GM18951 (cell line): ENCODE data around the gene TRAPPC11.
"Not testable (repeated sequence)": the region's sequence is repeated elsewhere in the genome, so short reads cannot be mapped to it uniquely, and the experiment has no call there.

Experiments
- POLR2A ChIP-seq: IDR thresholded peaks from 4 replicates; pipeline ENCODE4 v1.6.1; 2011; ENCODE audit warnings: mild to moderate bottlenecking; ENCODE audit not compliant: insufficient read length, insufficient read depth; ENCODE audit errors: extremely low read depth
- in situ Hi-C: fragments of 300-500 bp; cut with MboI; formaldehyde crosslinking; loops from one replicate; pipeline ENCODE4 v1.12.0; 2022; ENCODE audit warnings: low sequenced_read_pairs, mixed read lengths, inconsistent platforms; ENCODE audit not compliant: unreplicated experiment

TRAPPC11 gene

DNA sequence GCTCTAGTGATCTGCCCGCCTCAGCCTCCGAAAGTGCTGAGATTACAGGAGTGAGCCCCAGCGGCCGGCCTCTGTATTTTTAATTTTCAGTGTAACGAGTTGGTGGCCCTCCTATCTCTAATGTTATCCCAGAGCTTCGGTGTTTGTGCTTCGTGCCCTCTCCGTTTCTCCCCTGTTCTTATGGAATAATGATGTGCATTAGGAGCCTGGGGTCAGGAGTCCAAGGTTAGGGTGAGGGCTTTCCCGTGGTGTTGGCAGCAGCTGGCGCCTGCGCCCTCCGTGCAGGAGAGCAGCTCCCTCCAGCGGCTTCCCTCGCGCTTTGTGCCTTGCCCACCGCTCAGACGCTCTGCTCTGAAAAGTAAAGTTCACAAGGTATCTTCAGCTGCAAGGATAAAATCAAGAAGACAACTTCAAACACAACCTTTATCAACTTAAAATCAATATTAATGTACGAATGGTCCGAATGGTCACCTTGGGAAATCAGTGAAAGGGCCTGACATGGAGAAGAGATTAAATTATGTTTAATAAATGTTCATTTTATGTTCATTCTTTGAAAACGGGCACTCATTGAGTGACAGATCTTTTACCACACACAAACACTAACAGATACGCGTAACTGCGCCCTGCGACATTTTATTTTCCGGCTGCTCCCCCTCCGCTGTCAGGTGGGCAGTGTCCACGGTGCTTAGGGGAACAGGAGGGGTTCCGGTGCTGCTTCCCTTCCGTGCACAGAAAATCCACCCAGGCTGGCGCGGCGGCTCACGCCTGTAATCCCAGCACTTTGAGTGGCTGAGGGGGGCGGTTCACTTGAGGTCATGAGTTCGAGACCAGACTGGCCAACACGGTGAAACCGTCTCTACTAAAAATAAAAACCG is 62.4 kb downstream of the TRAPPC11 start:
- in situ Hi-C loops, result no loop called here
- no peak for TF ChIP-seq POLR2A

DNA sequence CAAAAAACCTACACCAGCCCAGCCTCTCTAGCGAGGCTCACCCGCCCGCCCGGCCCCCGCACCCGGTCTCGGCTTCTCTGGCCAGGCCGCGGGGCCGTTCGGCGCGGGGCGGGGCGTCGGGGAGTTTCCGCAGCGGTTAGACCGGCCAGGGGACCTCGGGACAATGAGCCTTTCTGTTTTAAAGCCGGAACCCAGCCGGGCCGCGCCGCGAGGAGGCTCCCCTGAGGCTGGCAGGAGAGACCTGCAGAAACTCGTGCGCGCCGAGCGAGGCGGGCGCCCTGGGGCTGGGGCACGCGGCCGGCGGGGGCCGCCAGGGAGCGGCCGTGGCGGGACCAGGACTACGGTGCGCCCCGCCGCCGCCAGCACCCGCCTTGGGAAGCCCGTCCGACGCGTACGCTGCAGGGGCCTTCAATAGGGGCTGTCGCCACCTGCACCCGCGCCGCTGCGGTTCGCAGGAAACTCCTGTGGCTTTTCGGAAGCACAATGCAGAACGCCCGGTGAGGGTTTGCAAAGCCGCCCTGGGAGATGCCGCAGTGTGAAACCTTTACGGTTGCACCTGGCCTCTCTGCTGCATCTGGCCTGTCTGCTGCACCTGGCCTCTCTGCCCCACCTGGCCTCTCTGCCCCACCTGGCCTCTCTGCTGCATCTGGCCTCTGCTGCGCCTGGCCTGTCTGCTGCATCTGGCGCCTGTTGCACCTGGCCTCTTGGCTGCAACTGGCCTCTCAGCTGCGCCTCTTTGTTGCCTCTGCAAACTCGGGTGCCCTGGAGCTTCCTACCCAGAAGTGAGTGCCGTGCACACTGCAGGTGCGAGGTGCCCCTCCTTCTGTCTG is 63.9 kb downstream of the TRAPPC11 start:
- no peak for TF ChIP-seq POLR2A
- in situ Hi-C loops, result no loop called here

GRCh38 chr4:183723561-183724228 is 64.6 kb downstream of the TRAPPC11 start:
- in situ Hi-C loops, result no loop called here
- no peak for TF ChIP-seq POLR2A

- in situ Hi-C loops, result not testable (repeated sequence)
These were observed 66.5 kb downstream of the TRAPPC11 start for GRCh38 chr4:183725585-183725984.

GRCh38 chr4:183727482-183727881 is 68.4 kb downstream of the TRAPPC11 start:
- TF ChIP-seq POLR2A, result no peak
- in situ Hi-C loops, result no loop called here

DNA sequence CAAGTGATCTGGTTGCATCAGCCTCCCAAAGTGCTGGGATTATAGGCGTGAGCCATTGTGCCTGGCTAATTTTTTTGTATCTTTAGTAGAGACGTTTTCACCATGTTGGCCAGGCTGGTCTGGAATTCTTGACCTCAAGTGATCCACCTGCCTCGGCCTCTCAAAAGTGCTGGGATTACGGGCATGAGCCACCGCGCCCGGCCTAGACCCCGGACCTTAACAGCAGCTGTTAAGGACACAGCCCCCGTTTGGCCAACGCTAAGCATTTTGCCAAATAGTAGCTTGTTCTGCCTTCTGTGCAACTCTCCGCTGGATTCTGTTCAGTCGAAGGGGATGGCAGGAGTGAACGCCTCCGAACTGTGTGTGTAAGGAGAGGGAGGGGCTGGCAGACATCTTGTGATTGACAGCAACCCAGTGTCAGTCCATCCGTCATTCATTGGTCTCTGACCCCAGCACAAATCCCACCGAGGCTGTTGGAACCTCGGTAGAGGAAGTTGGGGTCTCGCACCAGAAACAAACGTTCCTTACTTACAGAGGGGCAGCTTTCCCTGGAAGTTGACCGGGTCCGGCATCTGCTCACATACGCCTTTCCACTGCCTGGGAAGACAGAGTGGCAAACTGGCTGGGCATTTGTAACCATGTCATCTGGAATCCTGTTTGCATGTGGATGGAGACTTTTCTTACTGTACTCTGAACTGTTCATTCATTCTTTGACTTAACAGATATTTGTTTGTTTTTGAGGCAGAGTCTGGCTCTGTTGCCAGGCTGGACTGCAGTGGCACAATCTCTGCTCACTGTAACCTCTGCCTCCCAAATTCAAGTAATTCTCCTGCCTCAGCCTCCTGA is 69.4 kb downstream of the TRAPPC11 start:
- TF ChIP-seq POLR2A, result no peak
- in situ Hi-C loops, result no loop called here

DNA sequence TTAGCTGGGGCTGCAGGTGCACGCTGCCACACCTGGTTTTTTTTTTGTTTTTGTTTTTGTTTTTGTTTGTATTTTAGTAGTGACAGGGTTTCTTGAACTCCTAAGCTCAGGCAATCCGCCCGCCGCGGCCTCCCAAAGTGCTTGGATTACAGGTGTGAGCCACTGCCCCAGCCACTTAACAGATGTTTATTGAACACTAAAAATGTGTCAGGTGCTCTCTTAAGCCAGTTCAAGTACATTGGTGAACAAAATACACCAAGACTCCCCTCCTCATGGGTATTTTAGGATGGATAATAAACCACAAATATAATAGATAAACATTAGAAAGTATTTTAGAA is 69.9 kb downstream of the TRAPPC11 start:
- in situ Hi-C loops, result no loop called here
- TF ChIP-seq POLR2A, result no peak

- in situ Hi-C loops, result no loop called here
- no peak for TF ChIP-seq POLR2A
These were observed 70.6 kb downstream of the TRAPPC11 start for GRCh38 chr4:183729430-183730328.

DNA sequence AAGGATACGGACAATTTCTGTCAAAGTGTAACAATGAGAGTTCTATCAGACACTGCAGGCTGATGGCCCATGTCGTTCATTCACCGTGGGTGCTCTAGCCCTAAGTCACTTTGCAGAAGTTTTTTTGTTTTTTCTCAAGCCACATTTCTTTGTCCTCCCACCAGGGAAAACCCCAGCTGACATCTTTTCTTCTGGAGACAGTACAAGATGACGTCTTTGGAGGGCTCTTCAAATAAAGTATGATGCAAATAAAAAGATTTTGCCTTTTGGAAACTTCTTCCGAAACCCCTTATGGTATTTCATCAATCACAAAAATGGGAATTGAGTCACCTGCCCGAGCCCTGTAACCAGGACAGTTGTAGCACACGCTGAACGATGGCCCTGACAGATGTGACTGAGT is 73.2 kb downstream of the TRAPPC11 start:
- TF ChIP-seq POLR2A, result no peak
- in situ Hi-C loops, result no loop called here

DNA sequence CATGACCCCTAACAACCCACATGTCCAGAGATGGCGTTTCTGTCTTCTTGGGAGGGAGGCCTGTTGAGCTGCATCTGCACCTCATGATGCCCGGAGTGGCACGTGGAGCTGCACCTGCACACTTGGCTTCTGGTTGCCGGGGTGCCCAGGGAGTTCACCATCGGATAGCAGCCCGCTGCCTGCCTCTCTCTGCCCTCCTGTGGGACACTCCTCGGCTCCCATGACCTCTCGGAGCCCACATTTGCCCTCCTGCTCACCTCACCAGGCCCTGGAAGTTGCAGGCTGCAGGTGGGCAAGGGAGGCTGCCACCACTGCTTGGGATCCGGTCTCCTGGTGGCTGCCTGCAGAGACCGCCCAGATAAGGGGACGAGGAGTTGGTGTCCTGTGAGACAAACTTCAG is 74.1 kb downstream of the TRAPPC11 start:
- in situ Hi-C loops, result no loop called here

GRCh38 chr4:183738081-183738673 is 79.1 kb downstream of the TRAPPC11 start:
- in situ Hi-C loops, result no loop called here
- TF ChIP-seq POLR2A, result no peak

More for the DNA sequence above, 74.1 kb downstream of the TRAPPC11 start:
- no peak for TF ChIP-seq POLR2A
